GM19455 (cell line): ENCODE results near the gene PRDM2.

Experiments used
- ATAC-seq: cut with Tn5 transposase; IDR thresholded peaks from one replicate; pipeline ENCODE4 v1.9.1; 2021; ENCODE audit not compliant: unreplicated experiment

PRDM2 gene

DNA sequence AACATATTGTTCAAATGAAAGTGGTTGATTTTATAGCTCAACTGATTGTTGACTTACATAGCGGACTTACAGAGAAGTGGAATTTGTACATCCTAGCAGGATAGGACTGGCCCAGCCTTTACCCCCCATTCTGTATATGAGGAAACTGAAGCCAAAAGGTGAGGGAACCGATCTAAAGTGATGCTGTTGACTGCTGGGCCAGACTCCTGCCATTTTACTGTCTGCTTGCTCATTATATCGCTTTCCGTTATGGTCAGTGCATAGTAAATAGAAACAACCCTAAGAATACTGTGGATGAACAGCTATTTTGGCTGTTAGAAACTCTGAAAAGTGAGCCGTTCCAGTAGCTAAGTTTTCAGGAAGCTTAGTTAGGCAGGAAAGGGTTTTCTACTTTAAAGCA is 31.9 kb downstream of the PRDM2 start:
- no peak for ATAC-seq

DNA sequence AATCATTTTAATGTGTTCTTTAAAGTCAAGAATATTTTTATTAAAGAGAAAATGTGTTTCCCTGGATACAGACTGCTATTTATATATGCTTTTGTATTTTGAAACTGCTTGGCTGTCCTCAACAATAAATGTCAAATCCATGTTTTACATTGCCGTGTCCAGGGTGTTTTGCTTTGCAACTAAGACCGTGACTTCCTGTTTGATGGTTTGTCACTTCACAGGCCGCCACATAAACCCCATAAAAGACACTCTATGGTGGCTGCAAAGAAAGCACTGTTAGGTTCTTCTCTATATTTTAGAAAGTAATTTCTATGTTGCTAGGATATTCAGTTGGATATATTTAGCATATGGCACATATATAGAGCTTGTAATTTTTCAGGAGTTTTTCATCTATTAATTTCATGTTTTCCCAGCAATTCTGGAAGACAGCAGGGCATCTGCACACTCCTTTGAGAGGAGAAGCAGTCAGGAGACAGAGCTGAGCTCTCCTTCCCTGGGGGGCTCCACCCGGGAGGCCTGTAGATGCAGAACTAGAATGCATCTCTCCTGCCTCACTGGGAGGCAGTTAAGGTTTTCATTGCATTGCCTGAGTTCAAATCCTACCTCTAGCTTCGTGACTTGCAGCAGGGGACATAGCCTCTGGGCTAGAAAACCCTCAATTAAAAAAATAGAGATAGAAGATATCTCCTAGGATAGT is 33.1 kb downstream of the PRDM2 start:
- ATAC-seq = no peak

GRCh38 chr1:13733711-13734110 is 33.7 kb downstream of the PRDM2 start:
- no peak for ATAC-seq

- ATAC-seq = no peak
These were observed 35.4 kb downstream of the PRDM2 start for GRCh38 chr1:13735168-13735930.

- ATAC-seq = no peak
These were observed 37.4 kb downstream of the PRDM2 start for GRCh38 chr1:13737398-13737797.

- ATAC-seq = no peak
These were observed 46.4 kb downstream of the PRDM2 start for GRCh38 chr1:13746342-13746741.

DNA sequence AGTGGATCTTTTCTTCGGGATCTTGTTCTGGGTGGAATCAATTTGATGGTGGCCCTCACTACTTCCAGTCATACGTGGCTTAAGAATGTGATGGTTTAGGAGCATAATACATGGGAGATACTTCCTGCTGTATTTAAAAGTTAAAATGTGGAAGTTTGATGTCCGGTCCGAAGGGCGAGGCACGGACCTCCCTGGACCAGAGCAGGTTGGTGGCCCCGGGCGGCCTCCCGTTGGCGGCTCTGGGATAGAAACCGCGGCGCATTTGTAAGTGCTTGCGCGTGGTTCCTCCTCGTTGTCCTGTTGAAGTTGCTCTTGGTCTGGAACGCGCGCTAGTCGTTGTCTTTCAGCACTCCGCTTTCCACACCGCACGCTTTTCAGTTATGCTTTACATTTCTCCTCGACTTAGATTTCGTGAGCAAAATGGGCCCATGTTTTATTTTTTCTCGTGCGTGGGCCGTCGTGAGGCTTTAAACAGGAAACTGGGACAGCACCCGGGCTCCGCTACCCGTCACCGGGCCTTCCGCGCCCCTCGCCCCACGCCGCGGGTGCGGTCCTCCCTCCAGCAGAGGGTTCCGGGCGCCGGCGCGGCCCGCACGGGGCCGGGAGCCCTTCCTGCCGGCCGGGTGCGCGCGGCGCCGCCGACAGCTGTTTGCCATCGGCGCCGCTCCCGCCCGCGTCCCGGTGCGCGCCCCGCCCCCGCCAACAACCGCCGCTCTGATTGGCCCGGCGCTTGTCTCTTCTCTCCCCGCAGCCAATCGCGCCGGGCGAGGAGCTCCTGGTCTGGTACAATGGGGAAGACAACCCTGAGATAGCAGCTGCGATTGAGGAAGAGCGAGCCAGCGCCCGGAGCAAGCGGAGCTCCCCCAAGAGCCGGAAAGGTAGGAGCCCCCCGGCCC is 48.9 kb downstream of the PRDM2 start:
- ATAC-seq = peak; percentile 74

- ATAC-seq = peak; percentile 20
These were observed 49.8 kb downstream of the PRDM2 start for GRCh38 chr1:13749543-13750341.

GRCh38 chr1:13751458-13751871 is 51.5 kb downstream of the PRDM2 start:
- peak; percentile 42 for ATAC-seq

GRCh38 chr1:13751985-13752384 is 52.0 kb downstream of the PRDM2 start:
- ATAC-seq = no peak

- no peak for ATAC-seq
These were observed 52.9 kb downstream of the PRDM2 start for GRCh38 chr1:13752852-13753251.

DNA sequence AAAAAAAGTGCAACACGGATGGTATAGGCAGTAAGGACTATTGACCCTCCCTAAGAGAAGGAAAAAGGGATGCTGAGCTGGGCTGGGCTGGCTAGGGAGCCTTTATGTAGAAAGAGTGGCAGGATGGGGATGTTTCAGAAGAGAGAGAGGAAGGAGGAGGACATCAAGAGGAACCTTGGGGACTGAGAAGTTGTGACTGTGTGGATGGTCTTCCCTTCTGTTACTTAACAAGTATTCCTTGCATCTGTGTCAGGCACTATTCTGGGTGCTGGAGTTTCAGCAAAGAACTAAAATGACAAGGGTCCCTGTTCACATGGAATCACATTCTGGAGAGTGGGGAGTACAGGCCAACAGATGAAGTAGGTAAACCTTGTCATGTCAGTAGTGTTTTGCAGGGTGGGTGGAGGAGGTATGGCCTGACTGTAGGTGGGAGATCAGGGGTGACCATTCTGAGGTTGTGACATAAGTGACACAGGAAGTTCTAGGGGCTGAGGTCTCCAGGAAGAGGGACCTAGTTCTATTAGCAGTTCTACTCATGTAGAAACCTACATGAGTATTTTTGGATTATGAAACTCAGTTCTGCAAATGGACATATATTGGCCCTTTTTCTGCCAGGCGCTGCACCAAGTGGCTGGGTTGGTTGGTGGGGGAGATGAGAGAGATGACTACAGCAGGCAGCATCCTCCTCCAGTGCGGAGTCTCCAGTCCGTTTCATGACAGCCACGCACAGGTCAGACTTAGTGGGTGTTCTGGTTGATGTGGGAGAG is 53.8 kb downstream of the PRDM2 start:
- ATAC-seq = peak; percentile 37

- ATAC-seq = no peak
These were observed 54.6 kb downstream of the PRDM2 start for GRCh38 chr1:13754510-13755103.

GRCh38 chr1:13756557-13757315 is 56.7 kb downstream of the PRDM2 start:
- ATAC-seq = no peak

DNA sequence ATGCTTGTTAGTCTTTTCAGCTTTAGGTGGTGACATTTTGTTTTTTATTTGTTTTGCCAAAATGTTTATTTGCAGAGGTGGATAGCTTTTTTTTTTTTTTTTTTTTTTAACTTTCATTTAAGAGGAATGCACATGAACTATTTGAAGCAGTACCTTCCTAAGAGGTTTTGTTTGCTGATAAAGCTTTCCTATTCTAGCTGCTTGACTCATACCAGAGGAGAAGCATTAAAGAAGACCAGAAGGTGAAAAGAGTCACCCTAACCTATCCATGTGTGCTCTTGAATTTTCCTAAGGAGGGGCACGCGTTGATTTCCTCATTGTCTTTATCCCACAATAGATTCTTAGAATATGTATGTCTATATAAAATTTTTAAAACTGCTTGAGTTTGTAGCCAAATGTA is 57.7 kb downstream of the PRDM2 start:
- ATAC-seq = no peak

GRCh38 chr1:13759072-13759471 is 59.1 kb downstream of the PRDM2 start:
- ATAC-seq = no peak

GRCh38 chr1:13760340-13760739 is 60.4 kb downstream of the PRDM2 start:
- no peak for ATAC-seq

DNA sequence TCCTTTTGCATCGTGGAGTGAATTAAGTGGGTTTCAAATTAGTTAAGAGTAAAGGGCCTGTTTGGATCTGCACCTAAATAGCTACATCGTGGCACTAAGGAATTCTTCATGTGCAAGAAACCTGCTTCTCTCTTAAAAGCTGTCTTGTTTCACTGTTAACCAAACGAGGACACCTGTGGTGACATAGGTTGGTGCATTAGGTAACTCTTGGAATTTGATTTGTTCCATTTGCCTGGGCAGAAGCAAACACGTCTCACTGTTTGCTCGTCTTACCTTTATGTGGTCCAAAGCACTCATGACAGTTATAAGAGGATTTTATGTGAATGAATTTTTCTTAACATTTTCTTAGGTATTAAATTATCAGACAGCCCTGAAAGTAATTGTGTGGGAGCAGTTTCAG is 60.9 kb downstream of the PRDM2 start:
- ATAC-seq = no peak

- ATAC-seq = no peak
These were observed 61.9 kb downstream of the PRDM2 start for GRCh38 chr1:13761883-13762282.
